WI38 (cell line): Measurements from ENCODE around the gene ERCC6L2.

Source experiments
- H3K4me3 ChIP-seq: 2 replicates; pipeline ENCODE4 v1.5.1; 2011; ENCODE audit warnings: low read depth, mild to moderate bottlenecking, control low read depth, low read length
- TF ChIP-seq, protein P1 (sequence below): IDR thresholded peaks from 2 replicates; pipeline ENCODE4 v1.5.1; 2012; ENCODE audit warnings: low read depth, mild to moderate bottlenecking, control low read depth, low read length

Gene ERCC6L2

GRCh38 chr9:95896580-95896979 lies 21.1 kb downstream of the ERCC6L2 start:
- TF ChIP-seq, protein P1, sequence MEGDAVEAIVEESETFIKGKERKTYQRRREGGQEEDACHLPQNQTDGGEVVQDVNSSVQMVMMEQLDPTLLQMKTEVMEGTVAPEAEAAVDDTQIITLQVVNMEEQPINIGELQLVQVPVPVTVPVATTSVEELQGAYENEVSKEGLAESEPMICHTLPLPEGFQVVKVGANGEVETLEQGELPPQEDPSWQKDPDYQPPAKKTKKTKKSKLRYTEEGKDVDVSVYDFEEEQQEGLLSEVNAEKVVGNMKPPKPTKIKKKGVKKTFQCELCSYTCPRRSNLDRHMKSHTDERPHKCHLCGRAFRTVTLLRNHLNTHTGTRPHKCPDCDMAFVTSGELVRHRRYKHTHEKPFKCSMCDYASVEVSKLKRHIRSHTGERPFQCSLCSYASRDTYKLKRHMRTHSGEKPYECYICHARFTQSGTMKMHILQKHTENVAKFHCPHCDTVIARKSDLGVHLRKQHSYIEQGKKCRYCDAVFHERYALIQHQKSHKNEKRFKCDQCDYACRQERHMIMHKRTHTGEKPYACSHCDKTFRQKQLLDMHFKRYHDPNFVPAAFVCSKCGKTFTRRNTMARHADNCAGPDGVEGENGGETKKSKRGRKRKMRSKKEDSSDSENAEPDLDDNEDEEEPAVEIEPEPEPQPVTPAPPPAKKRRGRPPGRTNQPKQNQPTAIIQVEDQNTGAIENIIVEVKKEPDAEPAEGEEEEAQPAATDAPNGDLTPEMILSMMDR: no peak
- no peak overlapping the region for H3K4me3 ChIP-seq

DNA sequence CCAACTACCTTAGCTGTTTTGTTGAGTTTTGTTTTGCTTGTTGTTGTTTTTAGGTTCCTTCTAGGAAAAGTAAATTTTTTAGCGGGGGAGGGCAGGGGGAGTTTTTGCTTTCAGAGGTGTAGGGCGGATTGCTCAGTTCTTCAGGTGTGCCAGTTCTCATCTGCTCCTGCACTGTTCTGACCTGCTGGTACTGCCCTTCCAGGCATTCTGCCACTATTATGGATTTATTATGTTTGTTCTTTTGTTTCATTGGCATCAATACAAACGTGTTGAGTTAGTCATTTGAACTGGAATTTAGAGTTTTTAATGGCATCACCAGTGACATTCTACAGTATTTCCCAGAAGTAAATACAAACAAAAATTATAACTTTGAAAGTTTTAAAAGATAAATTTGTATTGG lies 26.0 kb downstream of the ERCC6L2 start:
- no peak overlapping the region for H3K4me3 ChIP-seq
- TF ChIP-seq, protein P1: no peak

DNA sequence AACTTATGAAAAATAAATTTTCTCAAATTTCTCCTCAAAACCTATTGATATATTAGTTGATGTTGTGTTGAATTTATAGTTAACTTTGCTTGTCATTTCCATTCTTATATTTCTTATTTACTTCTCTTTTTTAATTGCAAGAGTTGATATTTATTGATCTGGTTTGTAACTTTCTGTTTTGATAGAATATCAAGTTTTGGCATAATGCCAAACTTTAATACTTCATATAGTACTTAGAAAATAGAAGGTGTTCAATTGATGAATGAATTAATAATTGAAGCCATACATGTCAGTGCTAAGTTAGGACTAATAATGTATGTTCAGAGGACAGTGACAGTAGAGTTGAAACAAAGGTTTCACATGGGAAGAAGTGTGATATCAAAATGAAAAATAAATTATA lies 27.9 kb downstream of the ERCC6L2 start:
- no peak overlapping the region for H3K4me3 ChIP-seq
- TF ChIP-seq, protein P1: no peak

DNA sequence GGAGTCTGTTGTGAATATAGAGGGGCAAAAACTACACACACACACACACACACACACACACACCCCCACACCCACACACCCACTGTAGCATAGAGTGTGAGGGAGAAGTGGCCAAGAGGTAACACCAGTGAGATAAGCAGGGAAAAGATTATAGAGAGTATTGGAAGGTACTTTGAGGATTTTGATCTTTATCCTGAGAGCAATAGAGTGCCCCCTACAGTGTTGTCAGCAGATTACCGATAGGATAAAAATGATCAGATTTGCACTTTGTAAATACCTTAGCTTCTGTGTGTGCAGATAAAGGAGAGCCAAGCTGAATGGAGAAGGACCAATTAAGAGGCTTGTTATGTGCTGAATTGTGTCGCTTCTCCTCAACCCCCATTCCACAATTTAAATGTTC lies 32.3 kb downstream of the ERCC6L2 start:
- TF ChIP-seq, protein P1: no peak
- no peak overlapping the region for H3K4me3 ChIP-seq

DNA sequence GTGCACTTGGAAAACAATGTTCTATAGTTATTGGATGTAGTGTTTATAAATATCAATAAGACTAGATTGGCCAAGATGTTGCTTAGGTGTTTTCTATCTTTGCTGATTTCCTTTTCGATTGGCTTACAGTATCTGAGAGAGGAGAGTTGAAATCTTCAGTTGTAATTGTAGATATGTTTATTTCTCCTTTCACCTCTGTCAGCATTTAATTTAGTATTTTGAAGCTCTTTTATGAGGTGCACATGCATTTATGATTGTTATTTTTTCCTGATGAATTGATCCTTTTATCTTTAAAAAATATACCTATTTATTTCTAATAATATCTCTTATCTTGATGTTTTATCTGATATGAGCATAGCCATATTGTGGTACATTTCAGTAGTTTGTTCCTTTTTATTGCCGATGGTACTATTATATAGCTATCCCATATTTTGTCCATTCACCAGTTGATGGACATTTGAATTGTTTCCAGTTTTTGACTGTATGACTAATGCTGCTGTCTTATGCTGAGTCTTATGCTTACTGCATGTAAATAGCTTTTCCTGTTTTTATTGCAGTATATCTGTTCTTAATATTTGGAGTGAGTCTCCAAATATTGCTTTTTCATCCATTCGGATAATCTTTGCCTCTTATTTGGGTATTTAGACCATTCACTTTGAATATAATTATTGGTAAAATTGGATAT lies 34.7 kb downstream of the ERCC6L2 start:
- TF ChIP-seq, protein P1: no peak
- no peak overlapping the region for H3K4me3 ChIP-seq

GRCh38 chr9:95910770-95911340 lies 35.4 kb downstream of the ERCC6L2 start:
- no peak overlapping the region for H3K4me3 ChIP-seq
- TF ChIP-seq, protein P1: no peak

DNA sequence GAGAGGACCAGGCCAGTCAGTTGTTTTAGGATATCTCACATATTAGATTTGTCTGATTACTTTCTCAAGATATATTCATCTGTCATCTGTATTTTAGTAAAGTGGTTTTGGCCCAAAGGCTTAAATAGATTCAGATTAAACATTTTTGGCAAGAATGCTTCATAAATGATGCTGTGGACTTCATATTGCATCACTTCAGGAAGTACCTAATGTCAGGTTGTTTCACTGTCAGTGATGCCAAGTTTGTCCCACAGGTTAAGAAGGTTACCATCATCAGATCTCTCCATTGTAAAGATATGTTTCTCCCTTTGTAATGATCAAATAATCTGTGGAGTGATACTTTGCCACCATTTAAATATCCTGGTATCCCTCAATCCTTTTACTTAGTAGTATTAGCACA lies 37.3 kb downstream of the ERCC6L2 start:
- TF ChIP-seq, protein P1: no peak
- no peak overlapping the region for H3K4me3 ChIP-seq
